ENCODE results near the gene GRIK4. TPM values are rescaled to one million over a fixed set of nuclear protein-coding genes. Genes with fewer than 3 reads are reported as not detected.

The GRIK4 gene
- total and polyA plus RNA-seq, 8 donors: 0.02 TPM; not detected in 7

DNA sequence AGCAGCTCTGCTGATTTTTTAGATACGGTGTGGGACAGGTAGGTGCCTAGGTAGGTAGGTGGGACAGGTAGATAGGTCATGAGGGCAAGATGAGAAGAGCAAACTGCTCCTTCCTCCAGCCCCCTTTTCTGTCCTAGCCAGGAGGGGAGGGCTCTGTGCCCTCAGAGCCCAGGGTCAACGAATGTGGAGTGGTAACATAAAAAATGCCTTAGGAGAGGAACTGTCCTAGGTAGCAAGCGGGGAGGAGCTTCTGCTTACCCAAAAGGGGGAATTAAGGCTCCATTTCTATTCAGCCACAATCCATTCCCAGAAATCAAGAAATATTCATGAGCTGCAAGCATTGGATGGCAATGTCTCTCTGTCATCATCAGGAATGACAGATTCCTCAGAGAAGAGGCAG is 234.8 kb downstream of the GRIK4 start:
- intact Hi-C loops (cut with DNase I): no loop called here
- Histone ChIP-seq H3K27me3 (peaks cover 0 to 5% (median 0%) of the 10 kb centered on the region in 4 donors), H3K4me3 (no peak overlapping the region), H3K36me3 (no peaks in the 10 kb centered on the region), H3K4me1 (no peaks in the 10 kb centered on the region), H3K9me3 (no peaks in the 10 kb centered on the region), H3K27ac (no peak overlapping the region)
- 35 to 37% methylated on average over 3 of the region's 3 CpGs for WGBS, 2 donors
- TF ChIP-seq, protein P1, sequence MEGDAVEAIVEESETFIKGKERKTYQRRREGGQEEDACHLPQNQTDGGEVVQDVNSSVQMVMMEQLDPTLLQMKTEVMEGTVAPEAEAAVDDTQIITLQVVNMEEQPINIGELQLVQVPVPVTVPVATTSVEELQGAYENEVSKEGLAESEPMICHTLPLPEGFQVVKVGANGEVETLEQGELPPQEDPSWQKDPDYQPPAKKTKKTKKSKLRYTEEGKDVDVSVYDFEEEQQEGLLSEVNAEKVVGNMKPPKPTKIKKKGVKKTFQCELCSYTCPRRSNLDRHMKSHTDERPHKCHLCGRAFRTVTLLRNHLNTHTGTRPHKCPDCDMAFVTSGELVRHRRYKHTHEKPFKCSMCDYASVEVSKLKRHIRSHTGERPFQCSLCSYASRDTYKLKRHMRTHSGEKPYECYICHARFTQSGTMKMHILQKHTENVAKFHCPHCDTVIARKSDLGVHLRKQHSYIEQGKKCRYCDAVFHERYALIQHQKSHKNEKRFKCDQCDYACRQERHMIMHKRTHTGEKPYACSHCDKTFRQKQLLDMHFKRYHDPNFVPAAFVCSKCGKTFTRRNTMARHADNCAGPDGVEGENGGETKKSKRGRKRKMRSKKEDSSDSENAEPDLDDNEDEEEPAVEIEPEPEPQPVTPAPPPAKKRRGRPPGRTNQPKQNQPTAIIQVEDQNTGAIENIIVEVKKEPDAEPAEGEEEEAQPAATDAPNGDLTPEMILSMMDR (IDR thresholded peaks at IDR 0.05): no peak
- no peak for FAIRE-seq
- ATAC-seq: no peak
- DNase-seq: no peak

DNA sequence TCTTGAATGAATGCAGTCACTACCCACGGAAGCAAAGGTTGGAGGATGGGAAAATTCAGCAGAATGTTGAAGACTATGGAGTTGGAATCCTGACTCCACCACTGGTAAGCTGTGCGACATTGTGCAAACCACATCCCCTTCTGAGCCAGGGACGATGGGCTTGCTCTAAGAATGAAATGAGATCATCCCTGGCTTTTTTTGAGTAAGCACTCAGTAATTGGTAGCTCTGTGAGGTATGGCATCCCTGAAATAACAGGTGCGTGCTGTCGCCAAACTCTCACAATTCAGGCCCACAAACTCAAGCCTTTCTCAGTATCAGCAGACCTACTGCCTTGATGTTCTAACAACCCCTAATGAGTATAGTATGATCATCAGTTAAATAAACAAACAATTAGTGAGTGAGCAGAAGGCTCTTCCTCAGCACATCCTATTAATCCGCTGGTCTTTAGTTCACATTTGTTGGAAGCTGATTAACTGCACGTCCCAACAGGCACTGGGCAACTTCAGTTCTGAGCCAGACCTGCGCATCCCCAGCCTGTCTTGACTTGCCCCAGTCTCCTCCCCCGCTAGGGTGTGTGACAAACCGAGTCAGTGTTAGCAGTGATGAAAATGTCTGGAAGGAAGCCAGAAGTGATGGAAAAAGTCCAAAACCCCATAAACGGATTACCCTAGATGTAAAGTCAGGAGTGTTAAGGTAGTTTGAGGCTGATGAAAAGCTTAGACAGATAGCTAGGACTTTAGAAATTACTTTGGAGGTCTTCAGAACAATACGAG is 235.5 kb downstream of the GRIK4 start:
- FAIRE-seq (no peak), DNase-seq (no peak), ATAC-seq (no peak)
- Histone ChIP-seq H3K36me3 (no peaks in the 10 kb centered on the region), H3K27me3 (peaks cover 0 to 5% (median 0%) of the 10 kb centered on the region in 4 donors), H3K9me3 (no peaks in the 10 kb centered on the region), H3K4me1 (no peaks in the 10 kb centered on the region), H3K27ac (no peak overlapping the region), H3K4me3 (no peak overlapping the region)
- 46 to 58% methylated on average over 12 of the region's 12 CpGs for WGBS, 2 donors
- TF ChIP-seq, protein P1 (IDR thresholded peaks at IDR 0.05): no peak
- intact Hi-C loops (cut with DNase I): no loop called here

DNA sequence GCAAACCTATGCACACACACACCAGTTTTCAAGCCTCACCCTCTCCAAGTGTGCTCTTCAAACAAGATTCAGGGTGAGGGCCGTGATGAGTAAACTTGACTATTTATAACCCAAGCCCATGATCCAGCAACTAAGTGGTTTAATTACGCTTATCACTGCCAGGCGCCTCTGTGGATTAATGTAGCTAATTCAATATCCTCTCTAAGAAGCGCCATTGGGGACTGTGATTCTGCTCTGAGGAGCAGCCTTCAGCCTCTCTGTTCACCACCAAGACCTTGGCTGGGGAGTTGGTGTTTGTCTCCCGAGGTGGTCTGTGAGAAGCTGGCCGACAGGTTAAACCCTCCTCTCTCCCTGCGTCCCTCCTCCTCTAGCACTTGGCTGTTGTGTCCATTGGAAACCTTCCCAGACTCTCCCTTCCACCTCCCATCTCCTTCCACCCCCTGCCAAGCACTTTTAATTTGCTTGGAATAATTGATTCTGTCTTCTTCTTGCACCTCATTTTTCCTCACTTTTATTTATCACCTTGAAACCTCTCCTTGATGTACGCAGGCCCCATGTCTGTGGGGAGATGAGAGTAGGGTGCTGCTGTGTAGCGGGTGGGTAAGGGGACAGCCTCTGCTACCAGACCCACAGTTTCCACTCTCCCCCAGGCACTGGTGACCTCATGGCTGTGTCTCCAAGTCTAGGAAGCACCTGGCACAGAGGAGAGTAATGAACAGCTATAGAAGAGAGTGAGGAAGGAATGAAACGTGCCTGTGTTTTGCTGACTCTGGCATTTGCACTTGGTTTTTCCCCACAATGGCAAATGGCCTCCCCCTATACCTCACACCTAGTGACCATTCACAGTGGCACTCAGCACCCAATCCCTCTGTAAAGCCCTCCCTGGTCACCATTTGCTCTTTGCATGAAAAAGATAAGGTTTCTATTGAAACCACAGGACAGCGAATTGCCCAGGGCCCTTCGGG is 236.6 kb downstream of the GRIK4 start:
- Histone ChIP-seq H3K27ac (no peak overlapping the region), H3K4me1 (no peaks in the 10 kb centered on the region), H3K4me3 (no peak overlapping the region), H3K9me3 (no peaks in the 10 kb centered on the region), H3K36me3 (no peaks in the 10 kb centered on the region), H3K27me3 (peaks cover 0 to 5% (median 0%) of the 10 kb centered on the region in 4 donors)
- ATAC-seq (no peak), FAIRE-seq (no peak), DNase-seq (no peak)
- intact Hi-C loops (cut with DNase I): no loop called here
- WGBS, 2 donors: 45% methylated on average over 12 of the region's 12 CpGs
- TF ChIP-seq, protein P1 (IDR thresholded peaks at IDR 0.05): no peak

DNA sequence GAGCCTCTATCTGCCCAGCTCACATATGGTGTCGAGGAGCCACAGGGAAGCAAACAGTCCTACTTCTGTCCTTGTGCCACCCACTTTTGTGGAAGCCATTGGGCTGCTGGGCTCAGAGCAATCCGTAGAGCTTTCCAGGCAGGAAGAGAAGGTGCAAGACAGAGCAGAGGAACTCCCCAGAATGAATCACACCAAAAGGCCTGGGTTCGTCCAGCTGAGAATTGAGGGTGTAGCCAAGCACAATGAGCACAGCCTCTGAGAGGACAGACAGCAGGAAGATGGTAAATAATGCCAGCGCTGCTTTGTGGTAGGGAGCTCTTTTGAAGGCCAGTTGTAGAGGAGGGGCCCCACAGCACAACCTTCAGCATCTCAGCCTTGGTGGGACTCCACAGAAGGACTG is 237.8 kb downstream of the GRIK4 start:
- no peaks in the 10 kb centered on the region for H3K36me3 ChIP-seq
- WGBS, 2 donors: 67 to 69% methylated on average over 4 of the region's 4 CpGs
- peaks cover 0 to 5% (median 0%) of the 10 kb centered on the region in 4 donors for H3K27me3 ChIP-seq
- ATAC-seq (no peak), DNase-seq (no peak), FAIRE-seq (no peak)
- H3K4me3 ChIP-seq: no peak overlapping the region
- H3K27ac ChIP-seq: no peak overlapping the region
- intact Hi-C loops (cut with DNase I): no loop called here
- H3K4me1 ChIP-seq: no peaks in the 10 kb centered on the region
- TF ChIP-seq, protein P1 (IDR thresholded peaks at IDR 0.05): no peak
- H3K9me3 ChIP-seq: no peaks in the 10 kb centered on the region

Measured in pancreas (tissue), 10 donors.